K562 (cell line): ENCODE measurements around the gene VSIG2.

Experiments used
- ZNF316 ChIP-seq: fragments of 450-650 bp; IDR thresholded peaks from 2 replicates; pipeline ENCODE4 v1.6.1; 2016
- ZNF551 ChIP-seq: fragments of 250-450 bp; sonication (Bioruptor Pico); IDR thresholded peaks from 2 replicates; pipeline ENCODE4 v1.5.0; 2021; ENCODE audit warnings: mild to moderate bottlenecking, moderate library complexity

- TF ChIP-seq ZNF316 = no peak
- TF ChIP-seq ZNF551 (CRISPR knock-in tag) = no peak
Observed at GRCh38 chr11:124716591-124716990, 35.5 kb downstream of the VSIG2 start.
